ENCODE data around the gene USP10.

DNA sequence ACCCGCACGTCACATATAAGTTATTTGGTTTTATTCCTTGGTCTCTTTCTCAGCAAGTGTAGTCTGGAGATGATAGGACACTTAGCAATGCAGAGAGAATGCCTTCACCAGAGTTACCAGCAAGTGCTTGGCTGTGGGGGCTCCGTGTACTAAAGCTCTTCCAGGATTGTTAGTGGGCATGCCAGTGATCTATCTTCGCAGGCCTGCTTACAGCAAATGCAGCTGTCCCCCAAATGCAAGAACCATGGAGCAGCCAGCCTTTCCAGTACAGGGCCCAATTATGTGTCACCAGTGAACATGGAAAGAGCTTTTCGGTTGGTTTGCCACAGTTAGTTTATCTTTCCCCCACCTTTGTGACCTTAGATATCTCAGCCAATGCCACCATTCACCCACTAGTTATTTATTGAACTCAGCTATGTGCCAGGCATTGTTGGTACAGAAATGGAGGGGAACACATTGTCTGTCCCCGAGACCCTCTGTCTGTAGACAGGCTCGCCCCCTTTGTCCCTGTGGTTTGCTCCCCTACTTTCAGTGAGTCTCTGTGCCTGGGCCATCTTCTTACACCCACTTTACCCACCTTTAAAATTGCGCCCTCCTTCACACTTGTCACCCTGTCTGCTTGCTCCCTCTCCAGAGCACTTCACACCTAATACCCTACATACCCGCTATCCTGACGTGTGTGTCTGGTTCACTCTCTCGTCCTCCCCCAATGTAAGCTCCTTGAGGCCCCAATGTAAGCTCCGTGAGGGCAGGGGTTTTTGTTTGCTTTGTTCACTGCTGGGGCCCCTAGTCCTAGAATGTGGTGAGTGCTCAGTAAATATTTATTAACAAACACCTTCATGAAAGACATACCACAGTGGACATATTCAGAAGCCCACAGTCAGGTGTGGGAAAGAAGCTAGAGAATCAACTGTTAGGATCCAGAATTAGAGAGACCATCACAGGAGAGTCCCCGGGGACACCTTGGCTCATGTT is 13.3 kb downstream of the USP10 start:
- TF ChIP-seq POLR2AphosphoS5 (IDR thresholded peaks at IDR 0.05; ENCODE audit: low read depth, low read length) (no peak), FOXP2 (optimal IDR thresholded peaks at IDR 0.05; ENCODE audit: borderline replicate concordance, extremely low read depth, extremely low read length, insufficient read depth) (no peak), TAF1 (IDR thresholded peaks at IDR 0.05; ENCODE audit: borderline replicate concordance, insufficient read depth, low read length) (no peak)
- TF ChIP-seq, protein P1, sequence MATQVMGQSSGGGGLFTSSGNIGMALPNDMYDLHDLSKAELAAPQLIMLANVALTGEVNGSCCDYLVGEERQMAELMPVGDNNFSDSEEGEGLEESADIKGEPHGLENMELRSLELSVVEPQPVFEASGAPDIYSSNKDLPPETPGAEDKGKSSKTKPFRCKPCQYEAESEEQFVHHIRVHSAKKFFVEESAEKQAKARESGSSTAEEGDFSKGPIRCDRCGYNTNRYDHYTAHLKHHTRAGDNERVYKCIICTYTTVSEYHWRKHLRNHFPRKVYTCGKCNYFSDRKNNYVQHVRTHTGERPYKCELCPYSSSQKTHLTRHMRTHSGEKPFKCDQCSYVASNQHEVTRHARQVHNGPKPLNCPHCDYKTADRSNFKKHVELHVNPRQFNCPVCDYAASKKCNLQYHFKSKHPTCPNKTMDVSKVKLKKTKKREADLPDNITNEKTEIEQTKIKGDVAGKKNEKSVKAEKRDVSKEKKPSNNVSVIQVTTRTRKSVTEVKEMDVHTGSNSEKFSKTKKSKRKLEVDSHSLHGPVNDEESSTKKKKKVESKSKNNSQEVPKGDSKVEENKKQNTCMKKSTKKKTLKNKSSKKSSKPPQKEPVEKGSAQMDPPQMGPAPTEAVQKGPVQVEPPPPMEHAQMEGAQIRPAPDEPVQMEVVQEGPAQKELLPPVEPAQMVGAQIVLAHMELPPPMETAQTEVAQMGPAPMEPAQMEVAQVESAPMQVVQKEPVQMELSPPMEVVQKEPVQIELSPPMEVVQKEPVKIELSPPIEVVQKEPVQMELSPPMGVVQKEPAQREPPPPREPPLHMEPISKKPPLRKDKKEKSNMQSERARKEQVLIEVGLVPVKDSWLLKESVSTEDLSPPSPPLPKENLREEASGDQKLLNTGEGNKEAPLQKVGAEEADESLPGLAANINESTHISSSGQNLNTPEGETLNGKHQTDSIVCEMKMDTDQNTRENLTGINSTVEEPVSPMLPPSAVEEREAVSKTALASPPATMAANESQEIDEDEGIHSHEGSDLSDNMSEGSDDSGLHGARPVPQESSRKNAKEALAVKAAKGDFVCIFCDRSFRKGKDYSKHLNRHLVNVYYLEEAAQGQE (IDR thresholded peaks at IDR 0.05; ENCODE audit: insufficient read depth in 1 of 2, low read depth in 2 of 2, low read length in 2 of 2): no peak

All from PFSK-1 (cell line).